Measurements from ENCODE around the gene OR2Z1.

DNA sequence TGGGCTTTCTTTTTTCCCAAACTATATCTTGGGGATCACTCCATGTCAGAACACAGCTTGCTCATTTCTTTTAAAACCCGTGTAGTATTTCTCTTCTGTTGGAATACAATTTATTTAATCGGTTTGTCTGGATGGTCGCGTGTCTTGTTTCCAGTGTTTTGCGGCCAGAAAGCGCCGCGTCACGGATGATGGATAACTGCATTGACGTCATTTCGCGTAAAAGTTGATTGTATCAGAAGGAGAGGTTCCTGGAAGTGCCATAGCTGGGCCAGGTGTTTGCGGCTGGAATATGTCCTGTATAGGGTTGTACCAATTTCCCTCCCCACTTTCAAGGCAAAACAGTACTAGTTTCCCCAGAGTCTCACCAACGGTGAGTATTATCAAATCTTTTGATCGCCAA is 32.5 kb upstream of the OR2Z1 start:
- TF ChIP-seq, protein P1, sequence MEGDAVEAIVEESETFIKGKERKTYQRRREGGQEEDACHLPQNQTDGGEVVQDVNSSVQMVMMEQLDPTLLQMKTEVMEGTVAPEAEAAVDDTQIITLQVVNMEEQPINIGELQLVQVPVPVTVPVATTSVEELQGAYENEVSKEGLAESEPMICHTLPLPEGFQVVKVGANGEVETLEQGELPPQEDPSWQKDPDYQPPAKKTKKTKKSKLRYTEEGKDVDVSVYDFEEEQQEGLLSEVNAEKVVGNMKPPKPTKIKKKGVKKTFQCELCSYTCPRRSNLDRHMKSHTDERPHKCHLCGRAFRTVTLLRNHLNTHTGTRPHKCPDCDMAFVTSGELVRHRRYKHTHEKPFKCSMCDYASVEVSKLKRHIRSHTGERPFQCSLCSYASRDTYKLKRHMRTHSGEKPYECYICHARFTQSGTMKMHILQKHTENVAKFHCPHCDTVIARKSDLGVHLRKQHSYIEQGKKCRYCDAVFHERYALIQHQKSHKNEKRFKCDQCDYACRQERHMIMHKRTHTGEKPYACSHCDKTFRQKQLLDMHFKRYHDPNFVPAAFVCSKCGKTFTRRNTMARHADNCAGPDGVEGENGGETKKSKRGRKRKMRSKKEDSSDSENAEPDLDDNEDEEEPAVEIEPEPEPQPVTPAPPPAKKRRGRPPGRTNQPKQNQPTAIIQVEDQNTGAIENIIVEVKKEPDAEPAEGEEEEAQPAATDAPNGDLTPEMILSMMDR (IDR thresholded peaks at IDR 0.05; ENCODE audit: low read depth, low read length): no peak
- TF ChIP-seq EZH2phosphoT487 (IDR thresholded peaks at IDR 0.05; ENCODE audit: low read depth): no peak
